GM18526 (cell line): ENCODE results near the gene CXCR6.

Experiments
- POLR2A ChIP-seq: IDR thresholded peaks from 3 replicates; pipeline ENCODE4 v1.6.1; 2011; ENCODE audit not compliant: insufficient read length; ENCODE audit errors: extremely low read depth

Gene CXCR6

GRCh38 chr3:45953536-45953935 lies 10.3 kb downstream of the CXCR6 start:
- TF ChIP-seq POLR2A: no peak

- no peak for TF ChIP-seq POLR2A
These were observed 11.0 kb downstream of the CXCR6 start for GRCh38 chr3:45954306-45954705.

- TF ChIP-seq POLR2A: no peak
These were observed 11.9 kb downstream of the CXCR6 start for GRCh38 chr3:45955017-45955647.

- TF ChIP-seq POLR2A: no peak
These were observed 12.4 kb downstream of the CXCR6 start for GRCh38 chr3:45955706-45956105.

- TF ChIP-seq POLR2A: no peak
These were observed 14.3 kb downstream of the CXCR6 start for GRCh38 chr3:45957586-45957985.

GRCh38 chr3:45958321-45958791 lies 15.1 kb downstream of the CXCR6 start:
- no peak for TF ChIP-seq POLR2A

GRCh38 chr3:45959201-45959600 lies 15.9 kb downstream of the CXCR6 start:
- TF ChIP-seq POLR2A: no peak

GRCh38 chr3:45960289-45960688 lies 17.0 kb downstream of the CXCR6 start:
- TF ChIP-seq POLR2A: no peak

- TF ChIP-seq POLR2A: no peak
These were observed 18.8 kb downstream of the CXCR6 start for GRCh38 chr3:45962033-45962432.

GRCh38 chr3:45964139-45964538 lies 20.9 kb downstream of the CXCR6 start:
- no peak for TF ChIP-seq POLR2A

- TF ChIP-seq POLR2A: no peak
These were observed 22.0 kb downstream of the CXCR6 start for GRCh38 chr3:45965253-45965652.

- no peak for TF ChIP-seq POLR2A
These were observed 22.4 kb downstream of the CXCR6 start for GRCh38 chr3:45965653-45966052.

GRCh38 chr3:45966371-45966791 lies 23.1 kb downstream of the CXCR6 start:
- no peak for TF ChIP-seq POLR2A

- no peak for TF ChIP-seq POLR2A
These were observed 23.8 kb downstream of the CXCR6 start for GRCh38 chr3:45966950-45967640.

- TF ChIP-seq POLR2A: no peak
These were observed 24.5 kb downstream of the CXCR6 start for GRCh38 chr3:45967724-45968123.

- TF ChIP-seq POLR2A: no peak
These were observed 24.9 kb downstream of the CXCR6 start for GRCh38 chr3:45968149-45968548.

GRCh38 chr3:45968706-45969105 lies 25.4 kb downstream of the CXCR6 start:
- TF ChIP-seq POLR2A: no peak
